ENCODE results near the gene IL16.

IL16 gene

DNA sequence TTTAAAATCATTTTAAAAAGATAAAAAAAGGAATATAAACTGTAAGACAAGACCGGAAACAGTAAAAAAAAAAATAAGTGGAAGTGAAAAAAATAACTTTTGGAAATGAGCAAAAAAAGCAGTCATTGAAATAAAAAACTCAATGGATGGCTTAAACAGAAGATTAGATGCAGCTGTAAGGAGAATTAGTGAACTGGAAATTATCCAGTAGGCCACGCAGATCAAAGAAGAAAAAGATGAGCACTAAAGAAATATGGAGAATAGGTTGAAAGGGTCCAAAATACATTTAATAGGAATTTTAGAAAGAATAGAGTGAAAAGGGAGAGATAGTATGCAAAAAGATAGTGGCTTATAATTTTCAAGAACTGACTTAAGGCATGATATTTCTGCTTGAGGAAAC is 80.3 kb downstream of the IL16 start:
- no peak for DNase-seq (ENCODE audit: low spot score)

- no peak for DNase-seq (ENCODE audit: low spot score)
Observed at GRCh38 chr15:81277851-81278250, 81.2 kb downstream of the IL16 start.

DNA sequence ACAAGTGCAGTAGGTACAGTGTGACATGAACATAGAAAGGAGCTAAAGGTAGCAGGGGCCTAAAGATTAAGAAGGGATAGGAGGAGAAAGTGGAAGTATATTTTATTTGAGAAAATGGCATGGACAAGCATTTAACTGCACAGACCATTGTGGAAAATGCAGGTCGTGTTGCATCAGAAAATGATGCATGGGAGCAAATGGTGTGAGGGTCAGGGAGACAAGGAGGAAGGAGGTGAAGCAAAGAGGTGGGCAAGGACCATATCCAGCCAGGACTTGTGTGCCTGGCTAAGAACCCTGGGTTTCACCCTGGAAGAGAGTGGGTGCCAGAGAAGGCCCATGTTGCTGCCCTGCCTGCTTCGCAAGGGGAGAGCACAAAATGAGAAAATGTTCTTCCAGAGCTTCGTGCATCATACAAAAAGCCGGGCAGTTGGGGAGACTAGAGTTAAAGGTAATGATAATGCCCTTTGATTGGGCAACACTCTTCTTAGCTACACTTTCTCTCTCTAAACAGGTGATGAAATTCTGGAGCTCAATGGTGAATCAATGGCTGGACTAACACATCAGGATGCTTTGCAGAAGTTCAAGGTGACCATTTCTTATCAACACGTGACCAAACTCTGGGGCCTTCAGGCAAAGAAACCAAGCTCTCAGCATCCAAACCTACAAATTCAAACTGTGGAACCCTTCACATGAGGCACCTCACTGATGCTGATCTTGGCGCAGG is 81.8 kb downstream of the IL16 start:
- DNase-seq (ENCODE audit: low spot score) = no peak

- no peak for DNase-seq (ENCODE audit: low spot score)
Observed at GRCh38 chr15:81279621-81280485, 83.2 kb downstream of the IL16 start.

DNA sequence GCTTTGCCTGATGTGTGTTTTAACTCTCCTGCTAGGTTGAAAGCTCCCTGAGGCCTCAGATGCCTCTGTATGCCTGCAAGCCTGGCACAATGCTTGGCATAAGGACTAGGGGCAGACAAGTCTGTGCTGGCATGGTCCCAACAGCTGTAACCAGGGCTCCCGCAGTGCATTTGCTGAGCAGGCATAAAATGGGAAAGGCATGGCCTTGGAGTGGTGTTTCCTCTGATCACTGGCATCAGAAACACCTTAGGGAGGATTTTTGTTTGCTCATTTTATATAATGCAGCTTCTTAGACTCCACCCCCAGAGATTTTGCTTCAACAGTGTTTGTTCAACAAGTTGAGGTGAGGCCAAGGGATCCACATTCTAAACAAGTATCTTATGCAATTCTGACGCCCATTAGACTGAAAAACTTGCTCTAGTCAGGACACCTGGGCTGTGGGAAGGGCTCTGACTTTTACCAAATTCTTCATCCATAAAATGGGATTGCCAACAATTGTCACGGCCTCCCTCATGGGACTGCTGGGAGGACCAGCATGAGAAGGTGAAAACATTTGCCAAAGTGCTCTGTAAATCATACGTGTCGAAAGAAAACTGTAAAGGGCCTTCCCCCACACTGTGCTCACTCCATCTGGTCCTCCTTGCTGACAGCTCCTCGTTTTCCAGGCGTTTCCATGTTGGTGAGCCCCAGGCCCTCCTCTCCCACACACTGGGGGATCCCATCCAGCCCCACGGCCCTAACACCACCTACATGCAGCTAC is 84.2 kb downstream of the IL16 start:
- no peak for DNase-seq (ENCODE audit: low spot score)

DNA sequence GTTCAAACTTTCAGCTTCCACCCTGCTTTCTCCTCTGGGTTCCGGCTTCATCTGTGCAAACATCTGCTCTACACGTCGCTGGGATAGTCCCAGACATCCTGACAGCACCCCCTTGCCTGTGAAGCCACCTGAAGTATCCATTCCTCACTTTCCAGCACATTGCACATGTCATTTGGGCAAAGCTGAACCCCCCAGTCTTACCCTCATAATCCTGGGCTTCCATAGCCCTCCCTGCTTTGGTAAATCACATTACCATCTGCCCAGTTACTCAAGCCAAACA is 84.7 kb downstream of the IL16 start:
- no peak for DNase-seq (ENCODE audit: low spot score)

DNA sequence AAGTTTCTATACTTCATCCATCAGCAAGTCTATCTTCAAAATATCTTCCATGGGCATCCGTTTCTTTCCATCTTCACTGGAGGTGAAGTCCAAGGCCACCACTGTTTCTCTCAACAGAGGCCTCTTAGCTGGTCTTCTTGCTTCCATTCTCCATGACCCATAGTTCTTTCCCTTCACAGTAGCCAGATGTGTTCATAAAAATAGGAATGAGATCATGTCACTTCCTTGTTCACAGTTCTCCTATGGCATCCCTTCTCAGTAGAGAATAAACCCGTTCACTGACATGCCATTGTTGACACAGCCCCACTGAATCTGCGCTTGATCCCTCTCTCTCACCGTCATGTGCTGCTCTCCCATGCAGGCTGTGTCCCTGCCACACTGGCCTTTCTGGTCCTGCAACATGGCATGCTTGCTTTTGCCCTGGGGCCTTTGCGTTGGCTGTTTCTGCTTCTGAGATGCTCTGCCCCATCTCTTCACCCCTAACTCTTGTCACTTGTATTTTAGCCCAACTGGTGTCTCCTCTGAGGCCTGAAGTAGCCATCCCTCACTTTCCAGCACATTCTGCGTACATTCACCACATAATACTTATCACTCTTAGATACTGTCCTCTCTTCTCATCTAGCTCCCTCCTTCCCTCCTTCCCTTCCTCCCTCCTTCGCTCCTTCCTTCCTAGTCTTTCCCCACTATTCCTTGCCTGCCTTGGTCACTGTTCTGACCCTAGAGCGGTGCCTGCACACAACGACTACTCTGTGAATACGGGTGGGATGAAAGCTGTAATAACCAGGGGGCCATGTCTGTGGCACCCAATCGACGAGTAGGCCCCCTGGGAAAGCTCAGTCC is 85.3 kb downstream of the IL16 start:
- DNase-seq (ENCODE audit: low spot score) = no peak

GRCh38 chr15:81282606-81282895 is 85.9 kb downstream of the IL16 start:
- no peak for DNase-seq (ENCODE audit: low spot score)

- DNase-seq (ENCODE audit: low spot score) = no peak
Observed at GRCh38 chr15:81282911-81283310, 86.2 kb downstream of the IL16 start.

DNA sequence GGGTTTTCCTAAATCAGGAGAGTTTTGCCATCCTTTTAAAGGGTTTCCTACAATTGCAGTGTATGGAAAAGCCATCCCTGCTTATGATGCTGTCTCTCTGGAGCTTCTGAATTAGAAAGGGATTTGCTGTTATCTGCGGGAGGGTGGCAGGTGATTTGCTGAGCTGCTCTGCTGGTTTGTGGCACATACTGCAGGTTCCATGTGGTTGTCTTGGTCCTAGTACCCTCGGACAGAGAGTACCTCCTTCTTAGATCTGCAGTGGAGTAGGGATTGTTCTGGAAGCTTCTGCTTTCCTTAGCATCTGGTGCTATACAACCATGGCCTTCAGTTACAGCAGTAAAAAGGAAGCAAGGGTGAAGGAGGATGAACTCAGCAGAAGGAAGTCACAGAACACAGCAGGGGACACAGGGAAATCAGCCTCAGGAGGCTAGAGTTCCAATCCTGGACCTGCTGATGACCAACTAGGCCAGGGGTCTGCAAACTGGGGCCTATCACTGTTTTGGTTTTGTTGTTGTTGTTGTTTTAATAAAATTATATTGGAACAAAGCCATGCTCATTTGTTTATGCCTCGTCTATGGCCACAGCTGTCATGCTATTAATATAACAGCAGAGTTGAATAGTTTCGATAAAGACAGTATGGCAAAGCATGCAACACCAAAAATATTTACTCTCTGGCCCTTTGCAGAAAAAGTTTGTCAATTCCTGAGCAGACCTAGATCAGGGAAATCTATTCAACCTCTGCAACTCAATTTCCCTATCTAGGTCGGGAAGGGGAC is 87.8 kb downstream of the IL16 start:
- DNase-seq (ENCODE audit: low spot score) = no peak

- no peak for DNase-seq (ENCODE audit: low spot score)
Observed at GRCh38 chr15:81285461-81285860, 88.8 kb downstream of the IL16 start.

- no peak for DNase-seq (ENCODE audit: low spot score)
Observed at GRCh38 chr15:81286621-81287121, 90.0 kb downstream of the IL16 start.

- DNase-seq (ENCODE audit: low spot score) = no peak
Observed at GRCh38 chr15:81288040-81288439, 91.4 kb downstream of the IL16 start.

GRCh38 chr15:81288616-81289015 is 91.9 kb downstream of the IL16 start:
- no peak for DNase-seq (ENCODE audit: low spot score)

DNA sequence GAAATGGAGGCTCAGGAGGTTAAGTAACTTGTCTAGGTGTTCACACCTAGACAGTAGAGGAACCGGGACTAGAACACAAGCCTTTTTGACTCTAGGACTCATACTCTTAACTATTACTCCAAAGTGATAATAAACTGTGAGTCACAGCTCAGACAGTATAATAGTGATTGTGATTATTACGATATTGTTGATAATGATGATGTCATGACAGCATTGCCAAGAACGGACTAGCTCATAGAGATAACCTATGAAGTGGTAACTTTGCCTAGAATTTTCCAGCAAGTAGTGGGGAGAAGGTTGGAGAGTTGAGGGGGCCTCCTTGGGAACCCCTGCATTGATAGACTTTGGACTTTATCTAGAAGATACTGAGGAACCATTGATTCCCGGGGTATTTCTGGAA is 93.2 kb downstream of the IL16 start:
- DNase-seq (ENCODE audit: low spot score) = no peak

DNA sequence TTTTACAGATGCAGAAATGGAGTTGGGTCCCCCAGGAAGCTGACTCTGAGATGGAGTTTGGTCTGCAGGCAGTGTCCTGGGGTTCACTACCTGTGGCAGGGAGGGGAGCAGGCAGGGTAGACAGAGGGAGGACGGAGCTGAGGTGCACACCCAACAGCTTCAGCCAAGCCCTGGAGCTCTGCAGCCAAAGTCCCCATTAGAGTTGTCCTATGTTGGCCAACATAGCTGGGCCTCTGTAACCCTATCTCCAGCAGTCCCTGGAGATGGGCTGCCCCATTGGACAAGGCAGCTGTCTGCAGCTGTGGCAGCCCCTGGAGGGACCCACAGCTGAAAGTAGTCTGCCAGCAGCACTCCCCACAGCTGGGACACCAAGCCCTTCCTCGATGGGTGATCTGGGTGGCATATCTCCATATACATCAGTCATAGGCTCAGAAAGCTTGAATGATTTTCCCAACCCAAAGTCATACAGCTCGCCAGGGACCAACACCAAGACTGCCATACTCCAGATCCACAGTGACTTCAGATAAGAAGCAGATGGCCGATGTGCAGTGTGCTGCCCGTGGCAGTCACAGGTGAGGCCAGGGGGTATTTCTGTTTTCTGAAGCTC is 95.3 kb downstream of the IL16 start:
- no peak for DNase-seq (ENCODE audit: low spot score)

DNA sequence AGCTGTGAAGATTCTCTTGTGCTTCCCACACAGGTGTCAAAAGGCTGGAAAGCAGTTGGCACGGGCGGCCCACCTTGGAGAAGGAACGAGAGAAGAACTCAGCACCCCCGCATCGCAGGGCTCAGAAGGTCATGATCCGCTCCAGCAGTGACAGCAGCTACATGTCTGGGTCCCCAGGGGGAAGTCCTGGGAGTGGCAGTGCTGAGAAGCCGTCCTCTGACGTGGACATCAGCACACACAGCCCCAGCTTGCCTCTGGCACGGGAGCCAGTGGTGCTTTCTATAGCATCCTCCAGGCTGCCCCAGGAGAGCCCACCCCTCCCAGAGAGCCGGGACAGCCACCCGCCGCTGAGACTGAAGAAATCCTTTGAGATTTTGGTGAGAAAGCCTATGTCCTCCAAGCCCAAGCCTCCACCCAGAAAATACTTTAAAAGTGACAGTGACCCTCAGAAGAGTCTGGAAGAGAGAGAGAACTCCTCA is 95.9 kb downstream of the IL16 start:
- DNase-seq (ENCODE audit: low spot score) = no peak

DNA sequence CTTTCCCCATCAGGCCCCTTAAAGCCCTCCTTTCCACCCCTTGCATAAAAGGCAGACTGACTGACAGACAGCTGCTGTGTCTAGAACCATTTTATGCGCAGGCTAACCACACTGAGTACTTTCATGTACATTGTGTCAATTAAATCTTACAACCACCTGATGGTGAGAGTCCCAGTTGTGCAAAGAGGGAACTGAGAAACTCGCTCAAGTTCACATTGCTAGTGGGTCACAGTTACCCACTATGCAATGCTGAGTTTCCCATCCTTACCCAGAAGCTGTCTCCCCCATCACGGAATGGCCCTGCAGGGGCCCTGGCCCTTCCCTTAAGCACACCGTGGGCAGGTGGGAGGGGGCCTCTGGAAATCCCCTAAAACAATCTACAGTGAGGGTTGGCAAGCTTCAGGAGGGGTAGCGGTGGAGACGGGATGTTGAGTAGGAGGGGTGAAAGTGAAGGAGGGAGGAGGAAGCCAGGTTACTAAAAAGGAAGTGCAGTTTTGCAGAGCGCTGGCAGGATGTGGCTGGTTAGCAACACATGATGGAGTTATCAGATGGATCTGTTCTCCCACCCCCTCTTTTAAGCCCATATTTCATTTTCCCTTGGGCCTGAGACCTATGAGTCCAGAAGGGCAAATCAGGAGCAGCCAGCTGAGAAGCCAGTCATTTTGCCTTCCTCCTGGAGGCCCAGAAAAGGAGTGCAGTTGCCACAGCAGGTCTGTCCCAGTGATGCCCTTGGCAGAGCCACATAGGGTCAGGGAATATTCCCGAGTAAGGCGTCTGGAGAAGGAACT is 97.2 kb downstream of the IL16 start:
- DNase-seq (ENCODE audit: low spot score) = no peak

GRCh38 chr15:81294516-81294880 is 97.8 kb downstream of the IL16 start:
- no peak for DNase-seq (ENCODE audit: low spot score)
